HG02623 (cell line): ENCODE data around the gene SLC23A2.
"Not testable (repeated sequence)": the region's sequence is repeated elsewhere in the genome, so short reads cannot be mapped to it uniquely, and the experiment has no call there.

Source experiments
- ATAC-seq: cut with Tn5 transposase; IDR thresholded peaks from one replicate; pipeline ENCODE4 v1.9.1; 2021; ENCODE audit warnings: moderate library complexity; ENCODE audit not compliant: unreplicated experiment

The SLC23A2 gene

DNA sequence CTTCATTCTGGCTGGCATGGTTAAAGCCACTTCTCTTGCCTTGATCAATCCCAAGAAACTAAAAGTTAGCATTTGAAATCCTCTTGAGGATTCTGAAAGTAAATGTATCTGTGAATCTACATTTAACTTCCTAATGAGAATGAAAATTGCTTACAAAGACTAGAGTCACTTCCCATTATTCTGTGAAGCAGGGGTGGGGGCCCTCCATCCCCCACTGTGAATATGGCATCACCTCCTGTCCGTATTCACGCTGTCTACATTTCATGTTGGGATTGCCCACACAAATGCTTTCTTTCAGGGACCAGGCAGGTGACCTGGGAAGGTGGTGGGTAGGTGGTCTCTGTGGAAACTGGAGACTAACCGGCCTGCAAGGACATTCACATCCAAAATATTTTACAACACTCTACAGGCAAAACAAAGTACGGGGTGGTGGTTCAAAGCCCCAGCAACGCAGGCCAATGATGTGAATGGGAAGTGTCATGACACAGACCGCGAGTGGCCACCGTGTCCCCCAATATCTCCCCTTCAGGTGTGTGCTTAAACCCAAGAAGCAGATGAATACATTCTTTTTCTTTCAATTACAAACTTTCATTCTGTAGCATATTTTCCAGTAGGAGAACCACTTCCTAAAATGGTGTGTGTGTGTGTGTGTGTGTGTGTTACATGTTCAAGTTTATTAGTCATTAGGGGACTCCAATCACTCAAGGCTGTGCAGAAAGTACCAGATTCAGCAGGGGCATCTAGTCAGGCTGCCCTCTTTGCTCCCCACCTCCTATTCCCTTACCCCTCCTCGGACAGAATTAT lies 147.4 kb downstream of the SLC23A2 start:
- ATAC-seq, result no peak

DNA sequence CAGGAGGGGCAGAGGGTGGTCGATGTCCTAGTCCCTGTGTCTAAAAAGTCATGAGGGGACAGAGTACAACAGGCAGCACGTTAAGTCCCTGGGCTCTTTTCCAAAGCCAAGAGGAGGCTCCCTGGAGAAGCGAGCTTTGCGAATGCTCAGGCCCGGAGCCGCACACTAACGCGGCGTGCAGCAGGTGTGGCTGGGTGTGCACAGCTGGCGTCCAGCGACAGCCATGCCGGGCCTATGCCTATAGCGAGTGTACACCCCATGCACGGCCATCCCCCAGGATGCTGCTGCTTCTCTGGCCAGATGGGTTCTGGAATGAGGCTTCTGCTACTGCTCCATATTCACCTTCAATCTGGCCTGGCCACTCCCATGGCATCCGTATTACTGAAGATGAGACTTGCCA lies 148.3 kb downstream of the SLC23A2 start:
- ATAC-seq, result no peak

DNA sequence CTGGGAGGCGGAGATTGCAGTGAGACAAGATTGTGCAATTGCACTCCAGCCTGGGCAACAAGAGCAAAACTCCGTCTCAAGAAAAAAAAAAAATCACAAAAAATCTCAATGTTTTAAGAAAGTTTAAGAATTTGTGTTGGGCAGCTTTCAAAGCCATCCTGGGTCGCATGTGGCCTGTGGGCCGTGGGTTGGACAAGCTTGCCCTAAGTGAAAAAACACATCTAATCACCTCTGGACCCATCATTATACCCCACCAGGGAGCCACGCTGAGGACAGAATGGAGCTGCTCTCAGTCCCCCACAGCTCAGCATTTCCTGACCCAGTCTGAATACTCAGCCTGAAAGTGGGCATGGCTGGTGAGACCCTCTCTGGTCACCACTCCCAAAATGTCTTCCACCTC lies 150.3 kb downstream of the SLC23A2 start:
- ATAC-seq, result no peak

DNA sequence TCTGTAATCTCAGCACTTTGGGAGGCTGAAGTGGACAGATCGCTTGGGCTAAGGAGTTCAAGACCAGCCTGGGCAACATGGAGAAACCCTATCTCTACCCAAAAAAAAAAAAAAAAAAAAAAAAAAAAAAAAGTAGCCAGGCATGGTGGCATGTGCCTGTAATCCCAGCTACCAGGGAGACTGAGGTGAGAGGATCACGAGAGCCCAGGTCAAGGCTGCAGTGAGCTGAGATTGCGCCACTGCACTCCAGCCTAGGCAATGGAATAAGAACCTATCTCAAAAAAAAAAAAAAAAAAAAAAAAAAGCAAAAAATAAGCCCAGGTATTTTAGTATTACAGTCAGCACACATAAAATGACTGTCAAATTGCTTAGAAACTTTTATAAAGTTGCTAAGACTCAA lies 152.5 kb downstream of the SLC23A2 start:
- not testable (repeated sequence) for ATAC-seq

DNA sequence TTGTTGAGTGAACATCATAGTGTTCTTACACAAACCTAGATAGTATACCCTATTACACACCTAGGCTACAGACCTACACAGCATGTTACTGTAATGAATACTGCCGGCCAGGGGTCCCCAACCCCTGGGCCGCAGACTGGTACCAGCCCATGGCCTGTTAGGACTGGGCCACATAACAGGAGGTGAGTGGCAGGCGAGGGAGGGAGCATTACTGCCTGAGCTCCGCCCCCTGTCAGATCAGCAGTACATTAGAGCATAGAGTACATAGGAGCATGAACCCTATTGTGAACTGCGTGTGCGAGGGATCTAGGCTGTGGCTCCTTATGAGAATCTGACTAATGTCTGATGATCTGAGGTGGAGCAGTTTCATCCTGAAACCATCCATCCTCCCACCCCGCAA lies 153.3 kb downstream of the SLC23A2 start:
- ATAC-seq, result no peak

DNA sequence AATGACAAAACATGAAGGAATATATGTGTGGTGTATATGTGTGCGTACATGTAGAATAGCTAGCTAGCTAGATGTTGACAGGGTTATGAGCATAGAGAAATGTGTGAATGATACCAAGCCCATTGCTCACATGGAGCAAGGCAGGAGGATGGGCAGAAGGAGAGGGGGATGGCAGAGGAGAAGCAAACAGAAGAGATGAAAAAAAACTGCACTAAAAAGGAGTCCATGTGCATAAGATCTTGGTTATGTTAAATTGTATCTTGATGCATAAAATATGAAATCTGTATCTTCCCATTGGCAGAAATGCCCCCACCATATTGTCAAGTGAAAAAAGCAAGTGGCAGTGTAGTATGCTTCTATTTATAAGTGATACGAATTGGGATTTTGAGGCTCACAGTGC lies 154.5 kb downstream of the SLC23A2 start:
- ATAC-seq, result no peak

DNA sequence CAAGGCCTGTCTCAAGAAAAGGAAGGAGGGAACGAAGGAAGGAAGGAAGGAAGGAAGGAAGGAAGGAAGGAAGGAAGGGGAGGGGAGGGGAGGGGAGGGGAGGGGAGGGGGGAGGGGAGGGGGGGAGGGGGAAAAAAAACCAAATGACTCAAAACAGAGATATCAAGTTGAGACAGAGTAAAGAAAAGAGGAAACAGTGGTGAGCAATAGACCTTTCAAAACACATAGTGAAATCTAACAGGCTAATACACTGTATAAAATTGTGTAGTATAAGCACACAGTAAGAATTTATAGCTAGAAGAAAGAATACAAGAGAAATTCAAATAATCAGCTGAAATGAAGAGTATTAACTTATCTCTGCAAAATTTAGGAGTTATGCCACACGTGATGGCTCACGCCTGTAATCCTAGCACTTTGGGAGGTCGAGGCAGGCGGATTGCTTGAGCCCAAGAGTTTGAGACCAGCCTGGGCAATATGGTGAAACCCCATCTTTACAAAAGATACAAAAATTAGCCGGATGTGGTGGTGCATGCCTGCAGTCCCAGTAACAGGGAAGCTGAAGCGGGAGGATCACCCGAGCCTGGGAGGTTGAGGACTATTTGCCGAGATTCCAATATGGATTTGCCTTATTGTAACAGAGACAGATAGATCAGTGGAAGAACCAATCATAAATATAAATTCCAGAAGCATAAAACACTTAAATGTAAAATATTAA lies 156.4 kb downstream of the SLC23A2 start:
- ATAC-seq, result no peak

DNA sequence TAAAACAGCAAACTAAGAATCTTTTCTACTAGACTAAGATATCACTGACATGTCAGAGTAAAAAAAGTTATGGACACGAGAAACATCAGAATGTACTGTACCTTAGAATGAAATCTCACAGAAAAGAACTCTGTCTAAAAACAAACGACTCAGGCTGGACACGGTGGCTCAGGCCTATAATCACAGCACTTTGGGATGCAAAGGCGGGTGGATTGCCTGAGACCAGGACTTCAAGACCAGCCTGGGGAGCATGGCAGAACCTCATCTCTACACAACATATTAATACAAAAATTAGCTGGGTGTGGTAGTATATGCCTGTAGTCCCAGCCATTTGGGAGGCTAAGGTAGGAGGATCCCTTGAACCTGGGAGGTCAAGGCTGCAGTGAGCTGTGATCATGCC lies 157.0 kb downstream of the SLC23A2 start:
- ATAC-seq, result no peak

DNA sequence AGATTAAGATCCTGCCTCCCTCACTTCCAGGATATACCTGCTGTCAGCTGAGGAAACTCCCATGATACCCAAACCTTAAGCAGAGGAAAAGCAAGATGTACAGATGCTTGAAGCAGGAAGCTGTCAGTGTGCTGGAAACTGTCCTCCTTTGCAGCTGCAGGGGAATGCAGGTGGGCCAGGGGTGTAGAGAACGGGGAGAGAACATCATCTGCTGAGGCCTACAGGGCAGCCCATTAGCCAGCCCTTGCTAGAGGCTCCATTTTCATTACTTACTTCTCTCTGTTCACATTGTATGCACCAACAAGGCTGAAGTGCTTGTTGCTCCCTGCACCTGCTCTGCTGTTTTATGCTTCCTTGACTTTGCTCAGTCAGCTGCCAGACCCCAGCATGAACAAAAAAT lies 160.5 kb downstream of the SLC23A2 start:
- ATAC-seq, result no peak

DNA sequence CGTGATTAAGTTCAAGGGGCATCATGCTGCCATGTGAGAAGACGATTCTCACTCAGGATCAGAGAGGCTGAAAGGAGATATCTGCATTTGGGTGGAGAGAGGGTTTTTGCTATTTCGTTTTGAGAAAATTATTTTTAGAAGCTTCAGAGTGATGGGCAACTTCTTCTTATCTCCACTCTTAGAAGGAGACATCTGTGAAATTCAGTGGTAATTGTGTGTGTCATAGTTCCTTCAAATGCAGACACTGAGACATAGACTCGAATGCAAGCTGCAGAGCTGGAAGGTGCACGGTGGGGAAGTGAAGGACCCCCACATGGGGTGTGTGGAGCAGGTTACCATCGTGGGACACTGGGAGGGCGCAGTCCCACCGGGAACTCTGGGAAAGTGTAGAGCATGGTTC lies 162.8 kb downstream of the SLC23A2 start:
- no peak for ATAC-seq

DNA sequence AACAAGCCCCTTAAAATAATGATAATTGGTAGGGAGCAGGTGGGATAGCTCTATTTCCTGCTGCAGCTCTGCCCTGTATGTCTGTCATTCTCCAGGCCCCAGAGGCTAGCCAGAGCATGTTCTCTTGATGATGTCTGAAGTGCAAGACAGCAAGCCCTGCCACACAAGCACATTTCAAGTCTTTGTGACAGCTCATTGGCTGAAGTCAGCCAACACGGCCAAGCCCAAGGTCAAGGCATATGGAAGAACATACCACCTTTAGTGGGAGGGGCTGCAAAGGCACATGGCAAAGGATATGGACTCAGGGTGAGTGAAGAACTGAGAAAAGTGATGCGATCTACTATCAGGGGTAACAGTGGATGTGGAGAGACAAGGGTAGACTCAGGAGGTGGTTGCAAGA lies 163.6 kb downstream of the SLC23A2 start:
- no peak for ATAC-seq

DNA sequence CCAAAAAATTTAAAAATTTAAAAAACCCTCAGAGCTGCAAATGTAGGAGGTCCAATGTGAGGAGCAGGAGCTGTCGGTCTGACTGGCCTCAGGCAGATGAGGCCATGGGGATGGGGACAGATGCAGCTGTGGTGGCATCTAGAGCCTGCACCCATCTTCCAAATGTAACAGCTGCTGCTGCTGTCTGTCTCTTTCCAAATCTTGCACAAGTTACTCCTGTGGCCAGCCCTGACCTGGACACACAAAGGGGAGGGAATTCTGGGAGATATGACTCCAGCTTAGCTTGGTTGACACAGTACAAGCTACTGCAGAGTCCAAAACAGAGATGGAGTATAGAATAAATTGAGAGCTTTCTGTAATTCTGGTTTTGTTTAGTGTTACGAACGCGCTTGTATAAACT lies 164.4 kb downstream of the SLC23A2 start:
- ATAC-seq, result no peak

DNA sequence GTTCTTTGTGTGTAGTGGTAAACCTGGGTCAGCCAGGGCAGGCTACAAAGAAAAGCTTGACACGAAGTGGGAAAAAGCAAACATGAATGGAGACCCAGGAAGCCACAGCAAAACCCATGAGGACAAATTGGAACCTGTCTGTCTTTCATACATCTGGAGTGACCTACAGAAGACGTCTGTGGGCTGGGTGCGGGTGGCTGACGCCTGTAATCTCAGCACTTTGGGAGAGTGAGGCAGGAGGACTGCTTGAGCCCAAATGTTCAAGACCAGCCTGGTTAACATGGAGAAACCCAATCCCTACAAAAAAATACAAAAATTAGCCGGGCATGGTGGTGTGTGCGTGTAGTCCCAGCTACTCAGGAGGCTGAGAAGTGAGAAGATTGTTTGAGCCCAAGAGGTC lies 164.8 kb downstream of the SLC23A2 start:
- no peak for ATAC-seq

DNA sequence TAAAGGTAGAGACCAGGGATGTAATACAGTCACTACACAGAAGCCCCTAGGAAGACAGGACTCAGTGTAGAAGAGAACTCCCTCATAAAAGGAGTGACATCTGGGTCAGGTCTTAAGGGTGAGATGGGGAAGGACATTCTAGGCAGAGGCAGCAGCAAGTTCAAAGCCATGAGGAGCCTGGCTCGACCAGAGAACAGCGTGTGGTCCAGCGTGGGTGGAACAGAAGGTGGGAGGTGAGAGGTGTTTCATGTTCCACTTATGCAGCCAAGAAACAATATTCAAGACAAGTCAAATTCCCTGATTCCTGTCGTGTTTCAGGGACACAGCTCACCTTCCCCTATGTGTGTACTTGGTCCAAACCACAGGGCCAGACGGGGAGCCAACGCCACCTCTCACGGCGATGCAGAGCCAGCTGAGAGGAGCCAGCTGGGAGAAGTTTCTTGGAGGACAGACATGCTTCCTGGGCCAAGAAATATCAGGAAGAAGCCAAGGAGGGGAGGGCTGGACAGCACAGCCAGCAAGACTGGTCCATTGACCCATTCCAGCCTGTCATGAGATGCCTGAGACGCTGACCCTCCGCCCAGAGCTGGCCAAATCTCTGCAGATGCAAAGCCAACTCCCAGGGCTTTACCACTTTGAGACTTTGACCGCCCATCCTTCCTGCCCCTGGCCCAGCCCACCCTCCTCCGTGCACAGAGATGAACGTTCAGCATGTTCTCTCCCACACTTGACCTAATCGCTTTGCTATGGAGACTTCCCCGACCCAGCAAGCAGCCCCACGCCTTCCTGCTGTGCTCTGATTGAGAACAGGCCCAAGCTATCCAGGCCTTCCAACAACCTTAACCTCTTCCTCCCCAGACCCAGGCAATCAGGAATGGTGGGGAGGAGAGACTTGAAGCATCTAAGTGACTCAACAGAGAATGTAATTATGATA lies 165.8 kb downstream of the SLC23A2 start:
- no peak for ATAC-seq

DNA sequence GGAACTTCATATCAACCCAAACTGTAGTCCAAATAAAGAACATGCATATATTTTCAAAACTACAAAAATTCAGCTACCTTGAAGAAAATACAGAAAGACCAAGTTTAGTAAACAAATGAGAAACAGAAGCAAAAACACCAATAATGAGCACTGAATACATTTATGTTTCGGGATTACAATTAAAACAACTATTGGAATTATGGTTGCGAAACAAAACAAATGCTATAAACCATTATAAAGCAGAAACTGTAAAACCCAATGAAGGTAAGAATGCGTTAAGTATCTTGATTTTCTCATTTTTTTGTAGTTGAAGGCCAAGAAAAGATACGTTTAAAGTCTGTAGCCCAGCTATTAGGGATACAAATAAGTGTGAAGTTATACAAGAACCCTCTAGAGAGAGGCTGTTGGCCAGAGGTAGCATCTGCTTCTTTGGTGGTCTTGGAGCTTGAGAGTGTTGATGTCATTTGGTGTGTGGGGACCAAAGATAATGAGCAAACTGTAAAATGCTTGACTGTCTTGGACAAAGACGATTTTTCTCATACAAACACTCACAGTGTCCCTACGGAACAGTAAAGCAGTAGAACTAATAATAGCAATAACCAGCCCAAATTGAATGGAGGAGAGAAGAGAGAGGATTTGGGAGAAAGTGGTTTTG lies 168.1 kb downstream of the SLC23A2 start:
- no peak for ATAC-seq

DNA sequence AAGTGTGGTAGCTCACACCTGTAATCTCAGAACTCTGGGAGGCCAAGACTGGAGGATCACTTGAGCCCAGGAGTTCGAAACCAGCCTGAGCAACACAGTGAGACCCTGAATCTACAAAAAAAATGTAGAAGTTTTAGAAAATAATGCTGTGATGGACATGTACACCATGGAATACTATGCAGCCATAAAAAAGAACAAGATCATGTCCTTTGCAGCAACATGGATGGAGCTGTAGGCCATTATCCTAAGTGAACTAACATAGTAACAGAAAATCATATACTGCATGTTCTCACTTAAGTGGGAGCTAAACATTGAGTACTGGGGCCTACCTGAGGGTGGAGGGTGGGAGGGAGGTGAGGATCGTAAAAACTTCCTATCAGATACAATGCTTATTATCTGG lies 168.8 kb downstream of the SLC23A2 start:
- no peak for ATAC-seq

DNA sequence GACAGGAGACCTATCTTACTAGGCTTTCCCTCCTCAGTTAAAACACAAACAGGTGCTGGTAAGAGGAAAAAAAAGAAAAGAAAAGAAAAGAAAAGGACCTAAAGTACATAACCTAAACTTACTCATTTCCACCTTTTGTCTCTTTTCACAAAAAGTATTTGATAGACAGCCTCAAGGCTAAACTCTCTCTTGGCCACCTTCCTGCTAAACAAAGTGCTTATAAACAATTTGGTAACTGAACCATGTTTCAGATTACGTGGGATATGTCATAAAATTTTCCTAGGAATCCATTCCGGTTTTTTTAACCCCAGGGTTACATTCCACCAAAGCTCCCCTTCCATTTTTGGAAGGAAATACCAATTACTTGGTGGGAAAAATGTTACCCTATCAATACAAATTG lies 170.6 kb downstream of the SLC23A2 start:
- ATAC-seq, result no peak

DNA sequence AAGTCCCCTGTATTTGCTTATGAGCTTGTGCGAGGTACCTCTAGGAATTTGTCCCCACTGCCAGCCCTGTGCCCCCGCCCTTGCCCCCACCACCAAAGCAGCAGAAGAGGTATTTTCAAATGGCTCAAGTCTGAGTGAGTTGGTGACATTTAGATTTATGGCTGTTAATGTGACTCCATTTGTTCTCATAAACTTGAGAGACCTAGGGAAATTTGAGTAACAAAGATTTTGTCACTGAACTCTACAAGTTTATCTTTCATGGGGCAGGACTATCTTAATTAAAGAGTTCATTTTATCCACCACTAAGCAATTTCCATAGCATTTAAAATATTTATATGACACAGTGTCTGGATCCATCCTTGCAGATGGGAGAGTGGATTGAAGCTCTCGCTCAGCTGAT lies 171.1 kb downstream of the SLC23A2 start:
- no peak for ATAC-seq

DNA sequence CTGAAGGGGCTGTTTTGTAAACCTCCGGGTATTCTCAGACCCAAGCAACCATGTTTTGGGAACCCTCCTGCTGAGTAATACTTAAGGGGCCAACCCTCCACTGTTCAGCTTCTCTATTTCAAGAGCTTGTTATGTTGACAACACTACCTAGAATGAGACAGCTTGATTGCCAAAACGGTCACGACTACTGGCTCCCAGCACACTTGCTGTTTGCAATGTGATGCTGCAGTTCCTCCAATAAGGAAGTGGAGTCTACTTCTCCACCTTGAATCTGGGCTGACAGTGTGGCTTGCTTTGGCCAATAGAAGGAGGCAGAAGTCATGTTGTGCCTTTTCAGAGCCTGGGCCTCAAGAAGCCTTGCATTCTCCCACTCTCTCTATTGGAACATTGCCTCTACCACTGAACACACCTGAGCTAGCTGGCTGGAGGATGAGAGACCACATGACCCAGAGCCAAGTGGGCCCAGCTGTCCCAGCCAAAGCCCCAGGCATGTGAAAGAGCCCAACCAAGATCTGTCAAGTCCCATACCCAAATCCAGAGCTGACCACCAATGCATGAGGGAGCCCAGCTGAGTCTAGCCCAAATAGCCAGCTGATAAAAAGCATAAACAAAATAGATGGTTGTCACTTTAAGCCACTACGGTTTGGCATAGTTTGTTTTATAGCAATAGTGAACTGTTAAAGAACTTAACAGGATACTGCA lies 171.6 kb downstream of the SLC23A2 start:
- no peak for ATAC-seq

DNA sequence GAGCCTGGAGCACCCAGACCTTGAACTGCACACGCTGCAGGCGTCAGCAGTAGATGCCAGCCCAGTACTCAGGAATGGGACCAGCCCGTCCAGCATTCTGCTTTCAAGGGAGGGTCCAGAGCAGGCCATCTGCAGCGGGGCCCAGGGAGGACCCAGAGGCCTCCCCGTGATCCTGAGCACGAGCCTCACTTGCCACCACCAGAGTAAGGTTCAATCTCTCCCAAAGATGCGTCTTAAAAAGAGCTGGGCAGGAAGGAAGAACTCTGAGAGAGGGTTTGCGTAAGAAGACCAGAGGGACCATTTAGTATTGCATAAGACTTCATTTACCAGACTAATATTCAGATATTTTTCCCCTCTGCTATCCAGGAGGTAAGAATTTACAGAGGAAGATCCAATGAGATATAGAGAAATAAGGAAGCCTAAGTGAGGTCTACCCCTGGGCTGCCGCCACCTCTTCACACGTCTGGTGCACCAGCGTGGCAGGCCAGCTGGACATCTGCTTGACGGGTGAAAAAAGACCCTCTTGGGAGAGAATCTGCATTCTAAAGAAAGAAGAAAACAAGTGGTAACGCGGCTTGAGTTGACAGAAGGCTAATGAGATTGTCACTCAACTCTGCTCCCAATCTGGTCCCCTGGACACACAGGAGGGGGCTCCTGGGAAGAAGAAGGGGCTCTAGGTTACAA lies 172.3 kb downstream of the SLC23A2 start:
- no peak for ATAC-seq
